Adrenal gland (tissue), 12 donors: Measurements from ENCODE around the gene ABCA1. TPM values are rescaled to one million over a fixed set of nuclear protein-coding genes. Genes with fewer than 3 reads are reported as not detected.

Source experiments
- DNase-seq, 7 donors: peaks; one replicate each; pipeline ENCODE4 v3.0.0-alpha.2; 2019 to 2020
- H3K27ac ChIP-seq, 5 donors: fragments of 200-600 bp; sonication (generic) in 4 of 5; 1 replicate in 3 of 5; 2 replicates in 2 of 5; pipeline versions ENCODE4 v1.5.1 to v1.8.0; 2016 to 2020; ENCODE audit warnings: mild to moderate bottlenecking in 1 of 5
- H3K27me3 ChIP-seq: fragments of 200-600 bp; 2 replicates; pipeline ENCODE4 v1.8.0; 2021
- H3K36me3 ChIP-seq, 2 donors: fragments of 200-600 bp; replicated peaks in 1 of 2; 1 replicate in 1 of 2; 2 replicates in 1 of 2; pipeline versions ENCODE4 v1.5.1 to v1.8.0; 2018 to 2022
- H3K4me1 ChIP-seq, 2 donors: fragments of 200-600 bp; replicated peaks in 1 of 2; 1 replicate in 1 of 2; 2 replicates in 1 of 2; pipeline versions ENCODE4 v1.5.1 to v1.8.0; 2018 to 2021
- H3K4me3 ChIP-seq, 4 donors: fragments of 200-600 bp; sonication (generic) in 3 of 4; one replicate each; pipeline ENCODE4 v1.5.1; 2016 to 2018
- H3K9me3 ChIP-seq, 3 donors: fragments of 200-600 bp; sonication (generic) in 1 of 3; replicated peaks in 1 of 3; 1 replicate in 2 of 3; 2 replicates in 1 of 3; pipeline versions ENCODE4 v1.5.1 to v1.8.0; 2016 to 2021
- CTCF ChIP-seq, 6 experiments: fragments of 450-650 bp in 4 of 6; fragments of 200-600 bp in 2 of 6; sonication (generic) in 1 of 6; IDR thresholded peaks; 1 replicate in 5 of 6; 2 replicates in 1 of 6; pipeline versions ENCODE4 v1.5.1 to v1.8.0; 2016 to 2021; ENCODE audit warnings: antibody characterized with exemption in 6 of 6, mild to moderate bottlenecking in 2 of 6, moderate library complexity in 1 of 6
- POLR2A ChIP-seq, 2 donors: fragments of 450-650 bp; IDR thresholded peaks; one replicate each; pipeline ENCODE4 v1.6.1; 2017; ENCODE audit warnings: antibody characterized with exemption in 2 of 2, mild to moderate bottlenecking in 2 of 2, moderate library complexity in 1 of 2
- WGBS, 4 donors: extraction: QIAGEN DNeasy Blood & Tissue Kit in 2 of 4; methylation state at CpG; one replicate each; pipeline versions ENCODE4 v1.1.5 to v1.1.7; 2013 to 2017; 5-methylcytosine and 5-hydroxymethylcytosine counted together
- intact Hi-C, 2 donors: fragments of 100-400 bp; cut with DNase I; formaldehyde crosslinking; loops; one replicate each; pipeline versions ENCODE4 v1.14.1 to v1.15.0; 2022 to 2023
- polyA plus RNA-seq, 3 donors: library from polyadenylated mRNA; stranded (reverse); fragments of 200-250 nt in 2 of 3; fragments of 350-450 nt in 1 of 3; fragmentation: Illumina TruSeq in 1 of 3; extraction: RNeasy Lipid Tissue Mini Kit (QIAGEN cat#74804) in 1 of 3; gene quantifications; one replicate each; pipeline ENCODE4 v1.2.3, GENCODE V29; 2013 to 2014
- total RNA-seq, 9 donors: library from RNA; depleted of rRNA in 4 of 9; stranded (reverse); fragments of >200 nt in 4 of 9; fragments of 120-200 nt in 1 of 9; fragmentation: NEBNext Ultra II Directional in 1 of 9; extraction: Animal tissue kit (Norgen Biotek cat#: 25700) in 1 of 9; gene quantifications; one replicate each; pipeline versions ENCODE4 v1.1.0 to v1.2.4, GENCODE V29; 2013 to 2023
- donor health status: healthy with polysubstance abuse.
- donor health status: Bipolar disorder and iron deficiency.
- donor health status: DM: yes; HTN: yes; CAD: no.
- donor health status: DM: no; HTN: no; CAD: no.
- donor health status: DM: no; HTN: no; CAD: no.
- donor health status: DM: yes; HTN: yes; CAD: no.

Gene ABCA1
- total and polyA plus RNA-seq, 12 donors, result 26.8 to 446 (median 134) TPM

- H3K27me3 ChIP-seq, result no peaks in the 10 kb centered on the region
- DNase-seq, result peak in 4 of 7 donors; percentile 57 to 69 (median 64)
- no peak for TF ChIP-seq POLR2A (IDR thresholded peaks at IDR 0.05)
- no peak for TF ChIP-seq CTCF (IDR thresholded peaks at IDR 0.05)
- intact Hi-C loops, result no loop called here
- H3K27ac ChIP-seq, result peak overlapping the region in 3 of 5 donors; percentile 61 to 85 (median 62)
- H3K9me3 ChIP-seq, result no peaks in the 10 kb centered on the region
- no peak overlapping the region for H3K4me3 ChIP-seq
- WGBS, 4 donors, result 45 to 52% (median 51%) methylated on average over 3 of the region's 3 CpGs
- H3K4me1 ChIP-seq, result peaks cover 31 to 50% of the 10 kb centered on the region in 2 donors
- peaks cover 0 to 98% of the 10 kb centered on the region in 2 donors for H3K36me3 ChIP-seq
Measured at GRCh38 chr9:104826079-104826775, 101.7 kb downstream of the ABCA1 start.

GRCh38 chr9:104820336-104820735 is 107.6 kb downstream of the ABCA1 start:
- 90 to 100% (median 94%) methylated on average over 1 to 4 of the region's 4 CpGs for WGBS, 4 donors
- intact Hi-C loops, result no loop called here
- Histone ChIP-seq H3K4me1 (no peaks in the 10 kb centered on the region), H3K36me3 (peaks cover 0 to 100% of the 10 kb centered on the region in 2 donors), H3K4me3 (no peak overlapping the region), H3K9me3 (no peaks in the 10 kb centered on the region), H3K27me3 (no peaks in the 10 kb centered on the region), H3K27ac (peak overlapping the region in 3 of 5 donors; percentile 11 to 74 (median 29))
- TF ChIP-seq POLR2A (IDR thresholded peaks at IDR 0.05), result no peak
- TF ChIP-seq CTCF (IDR thresholded peaks at IDR 0.05), result no peak
- no peak for DNase-seq

- H3K27me3 ChIP-seq, result no peaks in the 10 kb centered on the region
- WGBS, 4 donors, result 58 to 75% (median 70%) methylated on average over 3 of the region's 3 CpGs
- intact Hi-C loops, result no loop called here
- peak in 4 of 7 donors; percentile 44 to 73 (median 56) for DNase-seq
- H3K4me3 ChIP-seq, result no peak overlapping the region
- H3K9me3 ChIP-seq, result no peaks in the 10 kb centered on the region
- H3K27ac ChIP-seq, result peak overlapping the region in 1 of 5 donors; percentile 74
- H3K4me1 ChIP-seq, result no peaks in the 10 kb centered on the region
- no peak for TF ChIP-seq CTCF (IDR thresholded peaks at IDR 0.05)
- no peak for TF ChIP-seq POLR2A (IDR thresholded peaks at IDR 0.05)
- peaks cover 0 to 100% of the 10 kb centered on the region in 2 donors for H3K36me3 ChIP-seq
Measured at GRCh38 chr9:104819033-104819432, 108.9 kb downstream of the ABCA1 start.

- peaks cover 0 to 100% of the 10 kb centered on the region in 2 donors for H3K36me3 ChIP-seq
- intact Hi-C loops, result no loop called here
Measured at GRCh38 chr9:104817437-104817836, 110.5 kb downstream of the ABCA1 start.

More at GRCh38 chr9:104817437-104817836, 110.5 kb downstream of the ABCA1 start:
- Histone ChIP-seq H3K27ac (peak overlapping the region in 3 of 5 donors; percentile 14 to 49 (median 15)), H3K4me3 (no peak overlapping the region), H3K27me3 (no peaks in the 10 kb centered on the region), H3K4me1 (peaks cover 0 to 2% of the 10 kb centered on the region in 2 donors), H3K9me3 (no peaks in the 10 kb centered on the region)
- TF ChIP-seq CTCF (IDR thresholded peaks at IDR 0.05), result no peak
- TF ChIP-seq POLR2A (IDR thresholded peaks at IDR 0.05), result no peak
- no peak for DNase-seq
- 68 to 78% (median 74%) methylated on average over 5 to 7 of the region's 7 CpGs for WGBS, 4 donors
